Esophagus squamous epithelium (tissue), 5 donors: ENCODE measurements around the gene SYT6. TPM values are rescaled to one million over a fixed set of nuclear protein-coding genes. Genes with fewer than 3 reads are reported as not detected.

ENCODE experiments used
- DNase-seq: peaks from one replicate; lab custom pipeline; 2025; lab: John Stamatoyannopoulos, UW
- H3K27ac ChIP-seq, 4 donors: fragments of 200-600 bp; sonication (generic); one replicate each; pipeline ENCODE4 v1.5.1; 2016 to 2019; ENCODE audit warnings: mild to moderate bottlenecking in 1 of 4
- H3K27me3 ChIP-seq, 4 donors: fragments of 200-600 bp; sonication (generic); 1 replicate in 3 of 4; 2 replicates in 1 of 4; pipeline versions ENCODE4 v1.5.1 to v1.6.0; 2017 to 2021; ENCODE audit warnings: antibody characterized with exemption in 1 of 4
- H3K36me3 ChIP-seq, 3 donors: fragments of 200-600 bp; sonication (generic); one replicate each; pipeline ENCODE4 v1.5.1; 2016 to 2019
- H3K4me1 ChIP-seq, 3 donors: fragments of 200-600 bp; sonication (generic); one replicate each; pipeline ENCODE4 v1.5.1; 2017 to 2019
- H3K4me3 ChIP-seq, 4 donors: fragments of 200-600 bp; sonication (generic); 1 replicate in 3 of 4; 2 replicates in 1 of 4; pipeline ENCODE4 v1.5.1; 2016 to 2019; ENCODE audit warnings: mild to moderate bottlenecking in 2 of 4, moderate library complexity in 1 of 4
- H3K9me3 ChIP-seq, 3 donors: fragments of 200-600 bp; sonication (generic); one replicate each; pipeline ENCODE4 v1.5.1; 2016 to 2019
- CTCF ChIP-seq, 6 experiments: fragments of 450-650 bp in 4 of 6; fragments of 200-600 bp in 2 of 6; sonication (generic) in 2 of 6; IDR thresholded peaks; one replicate each; pipeline ENCODE4 v1.5.1; 2016 to 2019; ENCODE audit warnings: antibody characterized with exemption in 6 of 6, mild to moderate bottlenecking in 4 of 6, moderate library complexity in 4 of 6
- POLR2A ChIP-seq, 4 donors: fragments of 450-650 bp; IDR thresholded peaks; one replicate each; pipeline ENCODE4 v1.6.1; 2017; ENCODE audit warnings: antibody characterized with exemption in 4 of 4, mild to moderate bottlenecking in 4 of 4, moderate library complexity in 3 of 4
- WGBS, 2 donors: methylation state at CpG; one replicate each; pipeline ENCODE4 v1.1.5; 2018; 5-methylcytosine and 5-hydroxymethylcytosine counted together
- intact Hi-C: fragments of 100-400 bp; cut with DNase I; formaldehyde crosslinking; loops from one replicate; pipeline ENCODE4 v1.15.0; 2022
- total RNA-seq, 4 donors: library from RNA; depleted of rRNA; stranded (reverse); fragments of >200 nt; gene quantifications; one replicate each; pipeline ENCODE4 v1.1.0, GENCODE V29; 2016
- donor health status: DM: yes; HTN: yes; CAD: no.

Gene SYT6
- total RNA-seq, 4 donors from 2014 or later, result not detected

GRCh38 chr1:114092186-114093062 is 61.2 kb downstream of the SYT6 start:
- TF ChIP-seq CTCF (IDR thresholded peaks at IDR 0.05) (no peak), POLR2A (IDR thresholded peaks at IDR 0.05) (no peak)
- no peaks in the 10 kb centered on the region for H3K9me3 ChIP-seq
- no peak for DNase-seq
- H3K4me1 ChIP-seq, result peaks cover 0 to 10% (median 0%) of the 10 kb centered on the region in 3 donors
- no peak overlapping the region for H3K27ac ChIP-seq
- H3K36me3 ChIP-seq, result no peaks in the 10 kb centered on the region
- H3K4me3 ChIP-seq, result no peak overlapping the region
- WGBS, 2 donors, result 62 to 69% methylated on average over 2 to 3 of the region's 3 CpGs
- H3K27me3 ChIP-seq, result no peaks in the 10 kb centered on the region
- intact Hi-C loops, result no loop called here

GRCh38 chr1:114091711-114092110 is 62.0 kb downstream of the SYT6 start:
- intact Hi-C loops, result no loop called here
- Histone ChIP-seq H3K4me3 (no peak overlapping the region), H3K9me3 (no peaks in the 10 kb centered on the region), H3K27me3 (no peaks in the 10 kb centered on the region), H3K27ac (no peak overlapping the region), H3K4me1 (peaks cover 0 to 10% (median 0%) of the 10 kb centered on the region in 3 donors), H3K36me3 (no peaks in the 10 kb centered on the region)
- WGBS, 2 donors, result 78% methylated on average over 10 of the region's 10 CpGs
- TF ChIP-seq CTCF (IDR thresholded peaks at IDR 0.05), result no peak
- no peak for TF ChIP-seq POLR2A (IDR thresholded peaks at IDR 0.05)
- no peak for DNase-seq

GRCh38 chr1:114090738-114091505 is 62.7 kb downstream of the SYT6 start:
- Histone ChIP-seq H3K36me3 (no peaks in the 10 kb centered on the region), H3K4me1 (peaks cover 0 to 10% (median 0%) of the 10 kb centered on the region in 3 donors), H3K4me3 (no peak overlapping the region), H3K27ac (no peak overlapping the region), H3K27me3 (no peaks in the 10 kb centered on the region), H3K9me3 (no peaks in the 10 kb centered on the region)
- no peak for TF ChIP-seq POLR2A (IDR thresholded peaks at IDR 0.05)
- intact Hi-C loops, result no loop called here
- 77 to 84% methylated on average over 11 of the region's 11 CpGs for WGBS, 2 donors
- DNase-seq, result no peak

GRCh38 chr1:114089502-114090138 is 64.0 kb downstream of the SYT6 start:
- H3K27me3 ChIP-seq, result no peaks in the 10 kb centered on the region
- H3K36me3 ChIP-seq, result no peaks in the 10 kb centered on the region
- intact Hi-C loops, result no loop called here
- WGBS, 2 donors, result 69 to 78% methylated on average over 3 to 4 of the region's 4 CpGs
- peaks cover 0 to 10% (median 0%) of the 10 kb centered on the region in 3 donors for H3K4me1 ChIP-seq
- no peak overlapping the region for H3K27ac ChIP-seq
- no peak for DNase-seq
- H3K4me3 ChIP-seq, result no peak overlapping the region
- TF ChIP-seq POLR2A (IDR thresholded peaks at IDR 0.05), result no peak
- TF ChIP-seq CTCF (IDR thresholded peaks at IDR 0.05), result no peak
- no peaks in the 10 kb centered on the region for H3K9me3 ChIP-seq

- H3K36me3 ChIP-seq, result no peaks in the 10 kb centered on the region
- no peak overlapping the region for H3K4me3 ChIP-seq
- no peaks in the 10 kb centered on the region for H3K9me3 ChIP-seq
- H3K27me3 ChIP-seq, result no peaks in the 10 kb centered on the region
- intact Hi-C loops, result no loop called here
- WGBS, 2 donors, result 62 to 63% methylated on average over 12 to 13 of the region's 13 CpGs
- TF ChIP-seq POLR2A (IDR thresholded peaks at IDR 0.05) (no peak), CTCF (IDR thresholded peaks at IDR 0.05) (no peak)
- H3K27ac ChIP-seq, result no peak overlapping the region
- peaks cover 0 to 1% (median 0%) of the 10 kb centered on the region in 3 donors for H3K4me1 ChIP-seq
- no peak for DNase-seq
These were observed 65.0 kb downstream of the SYT6 start for GRCh38 chr1:114088392-114089299.
